ENCODE results near the gene ARHGEF16.

ARHGEF16 gene

DNA sequence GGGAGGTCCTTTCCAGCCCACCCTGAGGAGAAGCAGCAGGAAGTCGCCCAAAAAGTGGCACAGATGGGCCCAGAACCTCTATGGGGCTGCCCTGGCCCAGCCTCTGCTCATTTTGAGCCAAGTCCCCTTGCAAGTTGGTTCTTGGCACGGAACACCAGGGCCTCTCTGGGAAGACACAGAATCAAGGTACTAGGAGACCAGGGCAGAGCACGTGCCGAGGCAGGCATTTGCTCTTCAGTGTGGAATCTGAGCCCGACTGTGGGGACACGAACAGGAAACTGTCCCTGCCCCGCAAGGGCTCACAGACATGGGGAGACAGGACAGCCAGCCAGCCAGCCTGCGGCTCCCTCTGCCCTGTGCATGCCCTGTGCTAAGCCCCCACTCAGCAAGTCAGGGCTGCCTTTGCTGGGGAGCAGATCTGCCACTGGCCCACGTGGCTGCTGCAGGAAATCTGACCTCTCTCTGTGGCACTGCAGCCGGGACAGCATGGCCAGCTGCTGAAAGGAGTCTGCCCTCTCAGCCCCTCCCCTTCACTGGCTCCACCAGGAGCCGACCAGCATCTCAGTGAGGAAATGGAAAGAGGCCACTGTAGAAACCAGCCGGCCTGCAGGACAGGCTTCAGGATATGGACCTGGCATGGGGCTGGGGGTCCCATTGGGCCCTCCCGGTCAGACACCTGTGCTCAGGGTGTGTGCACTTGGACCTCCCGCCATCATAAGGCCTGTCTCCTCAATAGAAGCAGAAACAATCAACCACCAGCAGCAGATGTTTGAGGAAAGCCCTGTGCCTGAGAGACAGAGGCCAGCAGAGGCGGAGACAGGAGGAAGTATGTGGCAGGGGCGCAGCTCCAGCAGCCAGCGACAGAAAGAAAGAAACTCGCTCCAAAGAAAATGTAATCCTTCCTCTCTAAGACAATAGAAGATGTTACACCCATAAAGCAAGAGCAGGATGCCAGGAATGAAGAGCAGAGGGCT, 3.7 kb downstream of the ARHGEF16 start:
- Histone ChIP-seq H3K9me3 (ENCODE audit: severe bottlenecking) (no peaks in the 10 kb centered on the region), H3K27me3 (ENCODE audit: insufficient read depth, poor library complexity, severe bottlenecking) (no peaks in the 10 kb centered on the region), H3K4me1 (ENCODE audit: insufficient read depth, poor library complexity, severe bottlenecking) (peaks cover 23% of the 10 kb centered on the region), H3K36me3 (ENCODE audit: low read depth) (no peaks in the 10 kb centered on the region; the same call in 1 of the 2 replicates), H3K4me3 (ENCODE audit: severe bottlenecking) (no peak overlapping the region), H3K27ac (ENCODE audit: poor library complexity, severe bottlenecking) (no peak overlapping the region)
- no peak for TF ChIP-seq CTCF (IDR thresholded peaks at IDR 0.05; ENCODE audit: poor library complexity, severe bottlenecking)
- ATAC-seq (ENCODE audit: low read depth) (no peak), DNase-seq (ENCODE audit: low spot score) (no peak)

GRCh38 chr1:3459051-3459908, 4.8 kb downstream of the ARHGEF16 start:
- Histone ChIP-seq H3K27me3 (ENCODE audit: insufficient read depth, poor library complexity, severe bottlenecking) (no peaks in the 10 kb centered on the region), H3K27ac (ENCODE audit: poor library complexity, severe bottlenecking) (peak overlapping the region; percentile 13), H3K36me3 (ENCODE audit: low read depth) (no peaks in the 10 kb centered on the region; the same call in 1 of the 2 replicates), H3K9me3 (ENCODE audit: severe bottlenecking) (no peaks in the 10 kb centered on the region), H3K4me1 (ENCODE audit: insufficient read depth, poor library complexity, severe bottlenecking) (peaks cover 14% of the 10 kb centered on the region), H3K4me3 (ENCODE audit: severe bottlenecking) (no peak overlapping the region)
- no peak for ATAC-seq (ENCODE audit: low read depth)
- no peak for TF ChIP-seq CTCF (IDR thresholded peaks at IDR 0.05; ENCODE audit: poor library complexity, severe bottlenecking)
- DNase-seq (ENCODE audit: low spot score): no peak

- DNase-seq (ENCODE audit: low spot score): no peak
- H3K27ac ChIP-seq (ENCODE audit: poor library complexity, severe bottlenecking): peak overlapping the region; percentile 13
- H3K4me3 ChIP-seq (ENCODE audit: severe bottlenecking): no peak overlapping the region
- no peak for TF ChIP-seq CTCF (IDR thresholded peaks at IDR 0.05; ENCODE audit: poor library complexity, severe bottlenecking)
- ATAC-seq (ENCODE audit: low read depth): 0 out of 3 replicates have a peak, but pooled peaks have one; percentile 15
- H3K27me3 ChIP-seq (ENCODE audit: insufficient read depth, poor library complexity, severe bottlenecking): no peaks in the 10 kb centered on the region
- H3K4me1 ChIP-seq (ENCODE audit: insufficient read depth, poor library complexity, severe bottlenecking): peaks cover 18% of the 10 kb centered on the region
- H3K36me3 ChIP-seq (ENCODE audit: low read depth): no peaks in the 10 kb centered on the region; the same call in 1 of the 2 replicates
- no peaks in the 10 kb centered on the region for H3K9me3 ChIP-seq (ENCODE audit: severe bottlenecking)
These were observed 5.6 kb downstream of the ARHGEF16 start for GRCh38 chr1:3459940-3460671.

DNA sequence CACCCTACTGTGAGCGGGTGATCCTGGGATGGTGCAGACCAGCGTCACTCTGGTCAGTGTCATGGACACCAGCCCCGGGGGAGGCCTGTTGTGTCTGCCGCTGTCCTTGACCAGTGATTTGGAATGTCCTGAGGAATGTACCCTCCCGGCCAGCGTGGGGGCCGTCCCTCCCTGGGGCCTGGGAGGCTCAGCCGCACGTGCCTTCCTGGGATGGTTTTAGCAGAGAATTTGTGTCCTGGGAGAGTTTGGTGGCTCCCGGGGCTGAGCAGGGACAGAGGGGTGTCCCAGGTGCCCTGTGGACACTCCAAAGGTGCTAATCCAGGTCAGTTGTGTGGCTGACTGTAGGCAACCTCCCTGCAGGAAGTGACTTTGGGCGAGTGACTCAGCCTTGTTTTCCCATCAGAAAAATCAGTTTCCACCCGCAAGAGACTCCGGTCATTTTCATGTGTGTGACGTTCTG, 6.2 kb downstream of the ARHGEF16 start:
- no peaks in the 10 kb centered on the region; the same call in 1 of the 2 replicates for H3K36me3 ChIP-seq (ENCODE audit: low read depth)
- DNase-seq (ENCODE audit: low spot score) (no peak), ATAC-seq (ENCODE audit: low read depth) (no peak)
- peak overlapping the region; percentile 13 for H3K27ac ChIP-seq (ENCODE audit: poor library complexity, severe bottlenecking)
- no peak for TF ChIP-seq CTCF (IDR thresholded peaks at IDR 0.05; ENCODE audit: poor library complexity, severe bottlenecking)
- no peak overlapping the region for H3K4me3 ChIP-seq (ENCODE audit: severe bottlenecking)
- no peaks in the 10 kb centered on the region for H3K9me3 ChIP-seq (ENCODE audit: severe bottlenecking)
- peaks cover 23% of the 10 kb centered on the region for H3K4me1 ChIP-seq (ENCODE audit: insufficient read depth, poor library complexity, severe bottlenecking)
- no peaks in the 10 kb centered on the region for H3K27me3 ChIP-seq (ENCODE audit: insufficient read depth, poor library complexity, severe bottlenecking)
